GM19397 (cell line): ENCODE data around the gene OXNAD1.

Experiments
- ATAC-seq: cut with Tn5 transposase; IDR thresholded peaks from one replicate; pipeline ENCODE4 v1.9.1; 2021; ENCODE audit warnings: mild to moderate bottlenecking, moderate library complexity; ENCODE audit not compliant: unreplicated experiment

Gene OXNAD1

GRCh38 chr3:16273867-16274266 lies 8.9 kb downstream of the OXNAD1 start:
- ATAC-seq: no peak

DNA sequence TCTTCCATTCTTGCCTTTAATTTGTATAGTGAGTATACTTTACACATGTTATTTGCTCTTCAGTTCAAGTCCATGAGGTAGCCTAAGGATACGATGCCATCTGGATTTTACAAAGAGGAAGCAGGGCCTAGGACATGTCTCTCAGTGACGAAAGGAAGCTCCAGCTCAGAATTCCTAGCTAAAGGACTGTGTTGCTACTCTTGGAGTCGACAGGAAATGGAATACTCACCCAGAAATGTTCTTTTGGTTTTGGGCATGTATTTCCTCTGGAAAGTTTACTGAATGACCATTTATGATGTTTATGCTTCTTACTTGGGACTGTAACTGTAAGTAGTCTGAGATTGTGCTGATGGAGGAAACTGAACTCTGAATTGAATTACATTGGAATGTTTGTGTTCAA lies 12.5 kb downstream of the OXNAD1 start:
- ATAC-seq: no peak

- no peak for ATAC-seq
Measured at GRCh38 chr3:16279010-16279801, 14.2 kb downstream of the OXNAD1 start.

DNA sequence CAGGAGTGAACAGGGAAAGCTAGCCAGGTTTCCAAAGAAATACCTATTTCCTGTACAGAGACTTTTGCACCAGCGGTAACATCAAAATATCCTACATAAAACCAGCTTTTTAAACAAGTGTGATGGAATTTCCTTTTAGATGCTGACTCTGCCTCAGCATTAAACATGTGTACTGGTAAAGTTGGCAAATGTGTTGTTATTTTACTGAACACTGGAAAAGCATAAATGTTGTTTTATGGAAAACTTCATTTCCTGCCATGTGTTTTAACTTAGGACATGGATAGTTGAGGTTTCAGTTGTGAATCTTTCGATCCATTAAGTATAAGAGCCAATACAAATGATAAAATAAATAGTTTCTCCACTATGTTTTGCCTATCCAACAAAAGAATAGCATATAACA lies 15.7 kb downstream of the OXNAD1 start:
- ATAC-seq: no peak

DNA sequence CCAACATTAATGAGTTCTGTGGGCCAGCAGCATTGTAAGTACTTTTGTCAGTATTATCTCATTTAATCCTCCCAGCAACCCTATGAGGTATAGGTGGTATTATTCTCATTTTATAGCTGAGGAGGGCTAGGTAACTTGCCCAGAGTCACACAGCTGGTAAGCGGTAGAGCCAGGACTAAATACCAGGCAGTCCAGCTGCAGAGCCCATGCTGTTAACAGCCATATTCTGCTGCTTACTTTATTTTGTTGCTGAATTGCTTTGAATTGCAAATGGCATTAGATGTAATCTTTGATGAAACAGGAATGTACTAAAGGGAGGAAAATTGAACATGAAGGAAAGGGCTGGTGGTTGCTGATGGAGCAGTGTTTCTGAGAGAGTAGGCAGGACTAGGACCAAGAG lies 19.6 kb downstream of the OXNAD1 start:
- ATAC-seq: no peak

- ATAC-seq: peak; percentile 75
Measured at GRCh38 chr3:16286161-16286560, 21.1 kb downstream of the OXNAD1 start.

GRCh38 chr3:16286751-16287543 lies 21.9 kb downstream of the OXNAD1 start:
- ATAC-seq: no peak

GRCh38 chr3:16288664-16289063 lies 23.7 kb downstream of the OXNAD1 start:
- ATAC-seq: no peak

DNA sequence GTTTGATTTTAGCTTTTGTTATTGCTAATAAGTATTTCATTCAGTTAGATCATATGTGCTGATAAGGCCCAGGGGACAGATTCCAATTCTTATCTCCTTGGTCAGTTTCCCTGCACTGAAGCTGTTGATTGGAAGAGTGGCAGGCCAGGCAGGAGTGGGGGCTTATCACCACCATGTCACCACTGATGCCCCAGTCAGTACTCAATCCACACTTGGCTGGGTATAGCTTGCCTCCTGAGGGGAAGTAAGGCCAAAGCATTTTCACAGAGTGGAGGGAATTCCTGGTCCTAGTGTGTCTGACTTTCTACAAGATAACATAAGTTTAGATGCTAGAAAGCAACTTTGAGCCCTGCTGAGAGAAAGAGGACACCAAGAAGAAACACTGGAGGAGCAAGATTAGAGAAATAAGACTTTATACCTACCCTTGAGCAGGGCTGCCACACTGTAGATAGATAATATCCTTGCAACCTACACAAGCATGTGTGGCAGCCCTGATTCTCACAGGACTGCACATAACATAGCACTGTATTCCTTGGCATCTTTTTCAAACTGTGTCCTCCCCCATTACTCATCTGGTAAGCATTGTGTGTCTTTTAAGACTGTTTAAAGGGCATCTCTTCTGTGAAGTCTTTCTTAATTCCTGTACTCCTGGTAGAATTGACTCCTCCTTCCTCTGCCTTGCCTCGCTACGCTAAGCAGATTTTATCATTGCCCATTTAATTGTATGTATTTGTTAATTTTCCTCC lies 24.3 kb downstream of the OXNAD1 start:
- ATAC-seq: no peak

DNA sequence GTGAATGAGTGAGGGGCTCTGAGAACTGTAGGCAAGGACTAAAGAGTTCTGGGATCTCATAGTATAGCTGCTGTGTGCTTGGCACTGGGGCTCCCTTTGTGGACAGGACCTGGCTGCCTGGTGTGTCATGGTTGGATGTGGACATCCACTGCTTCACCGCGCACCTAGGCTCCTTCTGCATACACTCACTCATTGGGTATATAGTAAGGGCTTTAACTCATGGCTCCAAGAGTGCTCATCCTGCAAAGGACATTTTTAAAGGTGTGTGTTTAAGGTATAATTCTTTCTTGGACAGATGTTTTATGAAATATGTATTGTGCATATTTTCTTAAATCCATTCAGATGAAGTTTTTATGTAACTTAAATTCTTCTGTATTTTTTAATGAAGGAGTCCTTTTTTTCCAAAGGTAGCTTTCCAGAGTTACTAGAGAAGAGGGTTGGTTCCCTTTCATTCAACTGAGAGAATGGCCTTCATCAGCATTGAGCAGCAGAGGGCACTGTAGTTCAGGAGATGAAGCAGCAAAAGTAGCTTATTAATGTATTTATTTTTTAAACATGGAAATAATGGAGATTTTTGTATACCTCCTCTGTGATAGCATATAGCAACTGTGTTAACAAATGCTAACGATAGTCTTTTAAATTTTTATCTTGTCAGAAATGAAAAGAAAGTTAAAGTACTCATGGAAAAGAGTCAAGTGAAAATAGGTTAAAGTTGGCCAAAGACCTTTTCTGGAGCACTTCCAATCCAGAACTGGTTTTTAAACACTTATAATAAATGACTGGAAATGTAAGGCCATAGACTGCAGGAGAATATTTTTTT lies 25.2 kb downstream of the OXNAD1 start:
- no peak for ATAC-seq

- ATAC-seq: no peak
Measured at GRCh38 chr3:16290827-16291196, 25.8 kb downstream of the OXNAD1 start.

- no peak for ATAC-seq
Measured at GRCh38 chr3:16294844-16295243, 29.8 kb downstream of the OXNAD1 start.

- no peak for ATAC-seq
Measured at GRCh38 chr3:16295298-16295890, 30.4 kb downstream of the OXNAD1 start.

DNA sequence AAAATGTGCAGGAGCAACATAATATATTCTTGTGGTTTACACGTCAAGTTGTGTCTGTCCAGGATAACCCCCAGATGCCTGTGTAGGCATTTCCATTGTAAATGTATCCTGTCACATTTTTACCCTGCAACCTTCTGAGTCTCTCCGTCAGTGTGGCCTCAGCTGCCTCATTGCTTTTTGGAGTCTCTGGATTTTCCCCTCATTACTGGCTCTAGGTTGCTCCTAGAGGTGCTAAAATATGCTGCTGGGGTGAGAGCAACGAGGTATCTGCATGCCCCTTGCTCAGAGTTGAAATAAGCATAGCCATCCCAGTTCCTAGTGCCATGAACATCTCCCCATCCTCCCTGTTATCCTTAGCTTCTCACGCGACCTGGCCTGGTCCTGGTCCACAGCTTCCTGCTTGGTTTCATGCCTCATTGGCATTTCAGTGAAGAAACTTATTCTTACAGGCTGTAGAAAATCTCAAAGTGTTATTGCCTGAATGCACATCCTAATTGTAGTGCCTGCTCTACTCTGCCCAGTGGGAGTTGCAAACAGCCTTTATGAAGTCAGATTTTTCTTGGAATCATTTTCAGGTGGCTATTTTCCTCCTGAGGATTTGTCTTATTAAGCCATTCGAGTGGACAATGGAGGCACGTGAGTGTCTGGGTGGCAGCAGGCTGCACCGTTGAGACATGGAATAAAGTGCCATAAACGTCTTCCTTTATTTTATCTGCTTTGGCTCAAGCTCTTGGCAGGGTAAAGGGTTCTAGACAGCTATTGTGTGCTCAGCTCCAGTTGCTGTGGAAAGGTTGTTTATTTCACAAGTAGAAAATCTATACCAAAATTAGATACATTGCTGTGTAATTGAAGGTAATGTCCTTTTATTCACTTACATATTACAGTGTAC lies 33.2 kb downstream of the OXNAD1 start:
- no peak for ATAC-seq

- no peak for ATAC-seq
Measured at GRCh38 chr3:16298891-16299290, 33.9 kb downstream of the OXNAD1 start.

- no peak for ATAC-seq
Measured at GRCh38 chr3:16299746-16300145, 34.7 kb downstream of the OXNAD1 start.

DNA sequence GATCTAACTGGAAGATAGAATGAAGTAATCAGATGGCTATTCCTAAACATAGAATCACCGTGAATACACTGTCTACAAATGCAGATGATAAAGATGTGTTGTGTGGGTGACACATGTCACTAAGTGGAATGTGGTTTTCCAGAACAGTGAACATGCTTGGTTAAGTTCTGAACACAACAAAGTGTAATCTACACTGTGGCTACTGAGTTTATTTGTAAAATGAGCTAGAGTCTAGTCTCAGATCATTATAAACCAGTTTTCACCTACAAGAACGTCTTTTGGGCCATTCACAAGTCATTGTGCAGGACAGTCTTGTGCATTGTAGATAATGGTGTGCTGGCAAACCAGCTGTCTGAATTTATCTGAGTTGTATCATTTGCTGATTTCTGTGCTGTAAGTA lies 35.3 kb downstream of the OXNAD1 start:
- ATAC-seq: no peak

DNA sequence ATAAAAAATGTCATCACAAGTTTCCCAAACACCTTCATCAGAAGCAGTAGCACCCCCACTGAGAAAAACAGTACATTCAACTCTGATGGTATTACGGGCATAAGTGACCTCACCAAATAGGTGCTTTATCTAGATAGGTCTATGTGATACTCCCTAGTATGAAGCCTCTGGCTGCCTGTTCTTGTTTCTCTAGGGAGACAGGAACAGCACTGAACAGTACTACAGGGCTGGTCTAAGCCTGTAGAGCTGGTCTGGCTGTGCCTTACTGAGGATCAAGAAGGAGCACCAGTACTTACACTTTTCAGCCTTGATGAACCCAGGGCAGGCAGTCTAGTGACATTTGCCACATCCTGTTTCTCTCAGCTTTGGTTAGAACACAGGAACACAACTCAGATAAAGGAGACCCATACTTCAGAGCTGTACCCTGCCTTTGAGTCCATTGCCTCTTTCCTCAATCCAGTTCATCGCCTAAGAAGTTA lies 35.9 kb downstream of the OXNAD1 start:
- ATAC-seq: peak; percentile 55

DNA sequence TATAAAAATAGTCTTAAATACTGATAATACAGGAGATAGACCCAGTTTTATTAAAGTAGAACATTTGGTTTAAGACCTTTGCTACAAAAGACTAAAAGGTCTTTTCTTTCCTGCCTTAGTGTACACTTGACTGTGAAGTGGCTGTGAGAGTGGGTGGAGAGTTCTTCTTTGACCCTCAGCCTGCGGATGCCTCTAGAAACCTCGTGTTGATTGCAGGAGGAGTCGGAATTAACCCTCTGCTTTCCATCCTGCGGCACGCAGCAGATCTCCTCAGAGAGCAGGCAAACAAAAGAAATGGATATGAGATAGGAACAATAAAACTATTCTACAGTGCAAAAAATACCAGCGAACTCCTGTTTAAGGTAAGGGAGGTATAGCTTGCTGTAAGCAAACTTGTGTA lies 36.5 kb downstream of the OXNAD1 start:
- ATAC-seq: no peak
